ENCODE data around the gene PTAFR.

- TF ChIP-seq, protein P1, sequence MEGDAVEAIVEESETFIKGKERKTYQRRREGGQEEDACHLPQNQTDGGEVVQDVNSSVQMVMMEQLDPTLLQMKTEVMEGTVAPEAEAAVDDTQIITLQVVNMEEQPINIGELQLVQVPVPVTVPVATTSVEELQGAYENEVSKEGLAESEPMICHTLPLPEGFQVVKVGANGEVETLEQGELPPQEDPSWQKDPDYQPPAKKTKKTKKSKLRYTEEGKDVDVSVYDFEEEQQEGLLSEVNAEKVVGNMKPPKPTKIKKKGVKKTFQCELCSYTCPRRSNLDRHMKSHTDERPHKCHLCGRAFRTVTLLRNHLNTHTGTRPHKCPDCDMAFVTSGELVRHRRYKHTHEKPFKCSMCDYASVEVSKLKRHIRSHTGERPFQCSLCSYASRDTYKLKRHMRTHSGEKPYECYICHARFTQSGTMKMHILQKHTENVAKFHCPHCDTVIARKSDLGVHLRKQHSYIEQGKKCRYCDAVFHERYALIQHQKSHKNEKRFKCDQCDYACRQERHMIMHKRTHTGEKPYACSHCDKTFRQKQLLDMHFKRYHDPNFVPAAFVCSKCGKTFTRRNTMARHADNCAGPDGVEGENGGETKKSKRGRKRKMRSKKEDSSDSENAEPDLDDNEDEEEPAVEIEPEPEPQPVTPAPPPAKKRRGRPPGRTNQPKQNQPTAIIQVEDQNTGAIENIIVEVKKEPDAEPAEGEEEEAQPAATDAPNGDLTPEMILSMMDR (conservative IDR thresholded peaks at IDR 0.05 in 1 of 2, IDR thresholded peaks at IDR 0.05 in 1 of 2; ENCODE audit: extremely low read depth in 1 of 2, insufficient read depth in 1 of 2, low read depth in 1 of 2, low read length in 2 of 2), result no peak
- no peak for TF ChIP-seq EZH2 (IDR thresholded peaks at IDR 0.05; ENCODE audit: borderline replicate concordance, low read length)
Measured at GRCh38 chr1:28099050-28099769, 77.3 kb downstream of the PTAFR start.
